NK-92 (cell line): ENCODE results near the gene NECTIN4.

Experiments used
- DNase-seq: peaks from one replicate; lab custom pipeline; 2025; ENCODE audit not compliant: unreplicated experiment; lab: John Stamatoyannopoulos, UW

NECTIN4 gene

DNA sequence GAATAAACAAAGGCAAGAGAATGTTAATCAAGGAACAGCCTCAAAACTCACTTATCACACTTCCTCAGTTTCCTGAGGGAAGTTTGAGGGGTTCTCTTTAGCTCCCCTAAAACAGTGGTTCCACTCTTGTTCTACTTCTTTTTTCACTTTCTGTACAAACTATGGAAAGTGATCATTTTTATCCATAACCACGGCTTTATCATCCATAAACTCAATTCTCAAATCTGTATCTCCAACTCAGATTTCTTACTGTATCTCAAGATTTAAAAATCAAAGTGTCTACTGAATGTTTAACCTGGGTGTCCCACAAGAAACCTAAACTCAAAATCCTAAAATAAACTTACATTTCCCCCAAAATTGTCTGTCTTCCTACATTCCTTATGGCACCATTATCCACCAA is 24.6 kb upstream of the NECTIN4 start:
- no peak for DNase-seq

DNA sequence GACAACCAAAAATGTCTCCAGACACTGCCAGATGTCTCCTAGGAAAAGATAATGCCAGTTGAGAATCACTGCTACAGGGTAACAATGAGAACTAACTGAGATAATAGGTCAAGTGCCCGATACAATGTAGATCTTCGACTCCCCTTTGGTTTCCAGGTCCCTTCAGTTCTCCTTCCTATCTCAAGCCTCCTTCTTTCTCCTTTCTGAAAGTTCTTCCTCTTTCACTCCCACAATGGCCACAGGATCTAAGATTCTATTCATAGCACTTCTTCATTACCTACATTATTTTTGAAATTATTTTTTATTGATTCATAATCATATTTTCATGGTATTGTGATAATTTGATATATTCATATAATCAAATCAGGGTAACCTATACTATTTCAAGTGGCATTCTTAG is 22.2 kb upstream of the NECTIN4 start:
- no peak for DNase-seq

DNA sequence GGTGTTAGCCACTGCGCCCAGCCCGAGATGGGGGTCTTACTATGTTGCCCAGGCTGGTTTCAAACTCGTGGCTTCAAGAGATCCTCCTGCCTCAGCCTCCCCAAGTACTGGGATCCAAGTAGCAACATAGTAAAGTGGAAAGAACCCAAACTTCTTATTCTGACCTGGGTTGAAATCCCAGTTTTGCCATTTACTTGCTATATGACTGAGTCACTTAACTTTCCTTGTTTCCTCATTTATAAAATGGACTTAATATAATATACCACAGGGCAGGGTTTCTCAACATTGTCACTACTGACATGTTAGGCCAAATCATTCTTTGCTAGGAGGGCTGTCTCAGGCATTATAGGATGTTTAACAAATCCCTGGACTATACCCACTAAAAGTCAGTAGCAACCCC is 21.8 kb upstream of the NECTIN4 start:
- no peak for DNase-seq

DNA sequence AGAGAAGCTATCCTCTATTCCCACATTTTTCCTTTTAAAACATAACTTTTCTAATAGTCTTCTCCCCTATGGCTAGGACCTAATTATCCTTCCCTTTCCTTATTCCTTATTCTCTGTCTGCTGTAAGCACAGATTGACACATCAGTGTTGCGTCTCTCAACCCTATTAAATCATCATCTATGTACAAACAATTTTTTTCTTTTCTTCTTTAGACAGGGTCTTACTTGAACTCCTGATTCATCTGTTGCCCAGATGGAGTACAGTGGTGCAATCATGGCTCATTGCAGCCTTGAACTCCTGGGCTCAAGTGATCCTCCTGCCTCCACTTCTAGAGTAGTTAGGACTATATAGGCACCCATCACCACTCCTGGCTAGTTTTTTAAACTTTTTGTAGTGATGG is 17.1 kb upstream of the NECTIN4 start:
- no peak for DNase-seq

DNA sequence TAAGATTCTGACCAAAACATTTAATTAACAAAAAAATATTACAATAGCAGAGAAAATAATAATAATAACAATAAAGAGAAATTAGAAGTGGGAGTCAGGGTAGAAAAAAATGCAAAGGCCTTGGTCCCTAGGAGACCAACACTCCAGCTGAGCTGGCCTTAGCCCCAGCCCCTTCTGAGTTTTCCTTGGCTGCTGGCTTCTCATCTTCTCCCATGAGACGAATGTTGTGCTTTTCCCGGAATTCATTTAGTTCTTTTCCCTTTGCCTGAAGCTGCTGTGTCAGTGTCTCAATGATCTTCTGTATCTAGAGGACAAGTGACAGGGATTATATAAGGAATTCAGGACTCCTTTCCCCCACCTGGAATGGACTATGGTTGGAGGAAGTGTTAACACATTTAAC is 11.2 kb upstream of the NECTIN4 start:
- DNase-seq, result no peak

DNA sequence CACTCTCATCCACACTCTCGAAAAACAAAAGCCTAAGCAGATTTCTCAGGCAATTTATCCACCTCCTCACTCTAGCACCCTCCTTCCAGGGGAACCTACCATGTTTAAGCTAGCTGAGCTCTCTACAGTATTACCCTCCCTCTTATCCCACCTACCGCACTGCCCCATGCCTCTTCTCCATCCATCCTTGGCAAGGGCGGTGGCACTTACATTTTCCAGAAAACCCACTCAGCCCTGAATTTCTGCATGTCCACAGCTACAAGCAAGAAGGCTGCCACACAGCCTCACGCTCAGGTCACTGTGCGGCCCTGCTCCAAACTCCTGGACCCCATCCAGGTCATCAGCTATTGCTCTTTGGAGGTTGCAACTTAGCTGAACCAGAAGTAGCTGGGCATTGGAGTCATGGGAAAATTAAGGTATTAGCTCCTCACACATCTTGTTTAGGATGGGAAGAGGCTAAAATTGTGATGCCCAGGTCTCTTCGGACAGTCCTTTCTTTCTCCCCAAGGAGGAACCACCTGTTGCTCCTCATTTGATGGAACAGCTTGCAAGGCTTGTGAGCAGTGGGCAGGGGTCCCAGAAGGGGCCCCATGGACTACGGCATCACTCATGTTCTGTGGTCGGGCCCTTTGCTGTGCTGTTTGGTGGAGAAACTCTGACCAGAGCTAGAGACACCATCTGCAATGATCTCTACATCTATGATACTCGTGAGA is 9.9 kb upstream of the NECTIN4 start:
- DNase-seq, result no peak

DNA sequence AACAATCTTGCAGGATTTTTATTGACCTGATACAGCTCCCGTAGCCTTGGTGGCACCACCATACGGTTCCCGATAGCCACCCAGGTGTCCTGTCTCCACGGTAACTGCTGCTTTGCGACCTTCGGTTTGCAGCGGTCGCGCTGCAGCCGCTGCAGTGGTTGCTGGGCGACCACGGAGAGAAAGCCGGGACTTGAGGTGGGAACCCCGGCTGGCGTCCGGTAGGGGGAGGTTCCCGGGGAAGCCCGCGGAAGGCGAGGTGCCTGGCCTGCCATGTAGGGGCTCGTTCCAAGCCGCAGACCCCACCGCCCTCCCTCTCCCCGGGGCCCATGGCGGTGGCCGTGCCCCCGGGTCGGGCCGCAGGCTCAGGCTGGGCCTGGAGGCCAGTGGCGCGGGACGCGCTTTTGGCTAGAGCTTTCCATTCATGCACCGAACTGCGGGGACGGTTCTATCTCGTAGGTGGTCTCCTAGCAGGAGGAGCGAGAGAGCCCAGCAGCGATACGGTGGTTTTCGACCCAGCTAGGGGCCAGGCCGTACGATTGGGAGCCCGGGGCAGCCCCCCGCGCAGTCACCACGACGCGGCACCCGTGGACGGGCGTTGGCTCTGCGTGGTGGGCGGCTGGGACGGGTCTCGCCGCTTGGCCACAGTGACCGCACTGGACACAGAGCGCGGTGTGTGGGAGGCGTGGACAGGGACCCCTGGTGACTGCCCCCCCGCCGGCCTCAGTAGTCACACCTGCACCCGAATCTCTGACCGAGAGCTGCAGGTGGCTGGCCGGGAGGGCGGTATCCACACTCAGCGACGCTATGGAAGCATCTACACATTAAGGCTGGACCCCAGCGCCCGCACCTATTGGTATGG is 9.1 kb upstream of the NECTIN4 start, which contains the start of gene KLHDC9:
Gene KLHDC9, plus strand, starts transcription at position 152 of the 859 bp plus-strand sequence. Its CDS starts 175 bp downstream, at position 327.
- DNase-seq, result no peak

DNA sequence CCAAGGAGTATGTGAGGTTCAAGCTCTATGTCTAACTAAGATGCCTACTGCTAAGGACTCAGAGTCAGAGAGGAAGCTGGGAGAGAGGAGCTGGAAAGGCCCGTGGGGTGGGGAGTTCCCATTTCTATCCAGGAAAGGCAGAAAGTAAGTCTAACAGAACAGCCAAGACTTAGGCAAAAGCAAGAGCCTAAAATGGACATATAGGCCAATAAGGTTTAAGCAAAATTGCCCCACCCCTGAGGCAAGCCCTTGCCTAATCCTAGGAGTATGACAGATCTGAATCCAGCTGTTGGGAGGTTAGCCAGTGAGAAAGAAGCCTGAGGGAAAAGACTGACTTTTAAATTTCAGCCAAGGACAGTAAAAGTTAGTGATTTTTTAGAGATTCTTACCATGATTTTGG is 7.2 kb upstream of the NECTIN4 start:
- no peak for DNase-seq

DNA sequence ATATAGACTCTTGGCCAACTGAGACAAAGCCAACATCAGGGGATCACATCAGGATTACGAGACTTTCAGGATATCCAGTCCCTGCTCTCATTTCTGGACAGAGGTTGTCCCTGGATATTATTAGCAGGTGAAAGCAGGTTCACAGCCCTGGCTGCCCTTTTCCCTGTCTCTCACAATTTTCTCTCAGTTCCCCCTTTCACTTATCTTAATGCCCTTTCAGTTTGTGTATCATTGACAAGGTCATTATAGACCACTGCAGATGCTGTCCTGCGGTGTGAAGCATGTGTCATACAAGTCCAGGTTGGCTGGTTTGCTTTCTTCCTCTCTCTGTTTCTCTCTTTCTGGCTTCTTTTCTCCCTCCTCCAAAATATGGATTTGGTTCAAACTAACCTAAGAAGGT is 6.7 kb upstream of the NECTIN4 start:
- no peak for DNase-seq

DNA sequence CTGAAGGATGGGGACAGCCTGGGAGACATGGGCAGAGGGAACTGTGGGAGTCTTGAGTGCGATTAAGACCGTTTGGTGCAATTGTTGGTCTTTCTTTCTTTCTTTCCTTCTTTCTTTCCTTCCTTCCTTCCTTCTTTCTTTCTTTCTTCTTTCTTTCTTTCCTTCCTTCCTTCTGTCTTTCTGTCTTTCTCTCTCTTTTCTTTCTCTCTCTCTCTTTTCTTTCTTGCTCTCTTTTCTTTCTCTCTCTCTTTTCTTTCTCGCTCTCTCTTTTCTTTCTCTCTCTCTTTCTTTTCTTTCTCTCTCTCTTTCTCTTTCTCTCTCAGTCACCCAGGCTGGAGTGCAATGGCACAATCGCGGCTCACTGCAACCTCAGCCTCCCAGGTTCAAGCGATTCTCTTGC is 5.9 kb upstream of the NECTIN4 start:
- no peak for DNase-seq

DNA sequence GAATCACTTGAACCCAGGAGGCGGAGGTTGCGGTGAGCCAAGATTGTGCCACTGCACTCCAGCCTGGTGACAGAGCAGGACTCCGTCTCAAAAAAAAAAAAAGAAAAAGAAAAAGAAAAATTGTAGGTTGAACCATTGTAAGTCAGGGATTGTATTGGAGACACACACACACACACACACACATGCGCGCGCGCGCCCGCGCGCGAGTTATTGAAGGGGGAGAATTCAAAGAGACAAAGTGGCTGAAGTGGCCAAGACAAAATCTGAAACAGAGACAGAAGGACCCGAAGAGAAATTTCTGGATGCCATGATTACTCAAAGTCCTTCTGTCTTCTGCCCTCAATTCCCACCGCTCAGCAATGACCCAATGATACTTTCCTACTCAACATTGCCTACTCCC is 5.1 kb upstream of the NECTIN4 start:
- DNase-seq, result no peak

DNA sequence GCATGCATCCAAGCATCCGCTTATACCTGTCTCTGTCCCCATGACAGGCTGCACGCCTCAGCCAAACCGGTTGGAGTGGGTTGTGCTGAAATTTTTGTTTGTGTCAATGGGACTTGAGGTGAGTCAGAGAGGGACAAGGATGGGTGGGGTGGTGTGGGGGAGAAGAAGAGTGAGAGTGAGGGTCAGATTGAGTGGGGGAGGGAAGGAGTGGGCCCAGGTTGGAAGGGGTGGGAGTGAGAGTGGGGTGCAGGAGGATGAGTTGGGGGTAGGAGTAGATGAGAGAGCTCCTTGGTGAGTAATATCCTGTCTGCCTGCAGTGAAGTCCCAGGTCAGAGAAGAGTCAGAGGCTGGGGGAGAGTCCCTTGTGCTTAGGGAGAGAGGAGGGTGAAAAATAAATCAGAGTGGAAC is 3.3 kb upstream of the NECTIN4 start:
- no peak for DNase-seq

DNA sequence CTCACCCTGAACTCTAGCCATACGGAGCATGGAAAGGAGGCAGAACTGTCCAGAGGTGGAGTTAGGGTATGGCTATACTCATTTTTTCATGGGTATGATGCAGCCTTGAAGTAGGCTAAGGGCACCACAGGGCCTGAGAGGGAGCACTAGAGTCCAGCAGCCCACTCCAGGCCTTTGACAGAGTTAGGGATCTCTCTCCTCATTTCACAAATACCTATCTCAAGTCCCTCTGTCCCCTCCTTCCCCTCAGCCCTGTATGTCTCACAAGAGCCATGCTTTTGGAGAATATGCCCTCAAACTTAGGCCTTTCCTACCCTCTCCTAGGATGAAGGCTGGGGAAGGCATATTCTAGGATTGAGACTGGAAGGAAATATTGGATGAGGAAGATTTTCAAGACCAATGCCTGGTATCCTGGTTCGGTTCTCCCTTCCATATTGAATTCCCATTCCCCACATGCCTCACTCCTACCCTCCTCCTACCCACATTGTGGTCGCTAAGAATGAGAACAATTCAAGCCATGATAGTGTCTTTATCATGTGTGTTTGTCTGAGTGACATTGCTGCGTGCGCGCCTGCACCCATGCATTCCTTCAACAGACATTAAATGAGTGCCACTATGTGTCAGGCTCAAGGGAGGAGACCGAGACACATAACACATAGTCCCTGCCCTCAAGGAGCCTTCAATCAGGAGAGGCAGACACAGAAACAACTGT is 2.6 kb upstream of the NECTIN4 start:
- DNase-seq, result no peak

DNA sequence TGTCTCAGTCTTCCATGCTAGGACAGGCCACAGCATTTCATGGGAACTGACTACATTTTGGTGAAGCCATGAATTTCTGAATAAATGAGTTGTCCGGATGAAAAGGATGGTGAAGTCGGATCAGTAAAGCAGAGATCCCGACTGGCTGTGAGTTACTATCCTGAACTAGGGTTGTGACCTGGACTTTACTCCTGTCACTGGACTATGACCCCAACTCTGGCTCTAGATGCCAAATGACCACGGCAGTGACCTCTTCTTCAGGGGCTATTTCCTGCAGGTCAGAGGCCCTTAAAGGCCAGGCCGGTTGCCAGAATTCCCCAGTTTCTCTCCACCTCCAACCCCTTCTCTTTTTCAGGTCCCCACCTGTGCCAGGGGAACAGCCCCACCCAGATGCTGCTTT is 1.7 kb upstream of the NECTIN4 start:
- no peak for DNase-seq

DNA sequence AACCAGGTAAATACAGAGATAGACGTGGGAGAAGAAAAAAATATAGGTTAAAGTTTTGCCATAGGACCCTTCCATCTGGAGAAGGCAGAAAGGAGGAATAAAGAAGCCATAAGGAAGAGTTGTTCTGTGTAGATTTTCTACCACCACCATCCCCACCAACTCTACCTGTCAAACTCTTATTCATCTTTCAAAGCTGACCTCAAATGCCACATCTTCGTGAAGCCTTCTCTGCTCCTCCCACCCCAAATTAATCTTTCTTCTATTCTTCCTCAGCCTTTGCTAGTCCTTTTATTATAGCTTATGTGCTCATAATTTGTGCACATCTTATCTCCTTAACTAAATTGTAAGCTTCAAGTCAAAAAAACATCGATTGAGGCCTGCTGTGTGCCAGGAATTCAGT is 1.3 kb upstream of the NECTIN4 start:
- DNase-seq, result no peak

DNA sequence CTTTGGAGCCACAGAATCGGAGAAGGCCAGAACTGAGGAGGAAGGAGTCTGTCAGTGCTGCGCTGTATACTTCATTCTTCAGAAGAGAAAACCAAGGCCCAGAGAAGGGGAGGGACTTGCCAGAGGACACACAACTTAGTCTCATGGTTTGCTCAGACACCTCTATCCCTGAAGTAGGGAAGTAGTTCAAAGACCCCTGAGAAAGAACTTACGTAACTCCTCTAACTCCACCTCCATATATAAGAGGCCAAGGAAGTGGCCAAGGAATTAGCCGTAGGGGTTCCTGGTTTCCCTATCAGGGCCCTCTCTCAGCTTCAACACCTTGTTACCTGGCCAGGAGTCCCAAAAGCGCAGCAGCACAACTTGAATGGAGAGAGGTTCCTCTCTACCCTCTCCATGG is 580 bp upstream of the NECTIN4 start:
- no peak for DNase-seq

DNA sequence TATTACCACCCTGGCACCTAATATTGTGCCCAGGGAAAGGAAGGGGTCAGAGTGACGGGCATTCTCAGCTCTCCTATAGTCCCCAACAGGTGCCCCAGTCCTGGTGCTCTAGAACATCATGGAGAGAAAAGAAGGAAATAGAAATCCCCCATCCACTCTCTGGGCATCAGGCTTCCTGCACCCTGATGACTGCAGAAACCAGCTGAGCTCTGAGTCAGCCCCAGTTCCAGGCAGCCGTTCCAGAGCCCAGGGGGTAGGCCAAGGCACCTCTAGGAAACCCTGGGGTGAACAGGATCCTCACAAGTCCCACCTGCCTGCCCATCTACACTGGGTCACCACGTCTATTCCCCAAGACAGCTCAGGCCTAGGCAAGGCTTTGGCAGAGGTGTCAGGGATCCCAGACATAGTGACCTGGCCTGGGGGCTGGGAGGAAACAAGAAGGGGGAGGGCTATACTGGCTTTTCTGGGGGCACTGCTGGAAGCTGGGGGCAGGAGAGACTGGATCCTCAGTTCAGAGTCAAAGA is 709 bp downstream of the NECTIN4 start:
- DNase-seq, result no peak

DNA sequence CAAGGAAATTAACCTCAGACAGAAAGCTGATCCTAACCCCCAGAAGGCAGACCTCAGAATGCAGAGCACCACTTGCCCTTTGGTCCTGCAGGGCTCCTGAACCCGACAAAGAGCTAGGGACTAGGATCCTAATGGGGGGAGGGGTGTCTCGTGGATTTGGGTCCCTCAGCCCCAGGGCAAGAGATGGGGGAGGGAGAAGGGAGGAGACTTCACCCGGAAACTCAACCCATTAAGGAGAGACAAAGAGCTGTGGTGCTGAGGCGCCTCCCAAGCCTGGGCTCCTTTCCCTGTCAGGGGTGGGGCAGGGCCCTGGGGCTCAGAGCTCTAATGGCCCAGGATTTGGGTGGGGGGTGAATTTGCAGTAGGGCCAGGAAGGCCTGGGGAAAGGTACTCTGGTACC is 2.9 kb downstream of the NECTIN4 start:
- no peak for DNase-seq

DNA sequence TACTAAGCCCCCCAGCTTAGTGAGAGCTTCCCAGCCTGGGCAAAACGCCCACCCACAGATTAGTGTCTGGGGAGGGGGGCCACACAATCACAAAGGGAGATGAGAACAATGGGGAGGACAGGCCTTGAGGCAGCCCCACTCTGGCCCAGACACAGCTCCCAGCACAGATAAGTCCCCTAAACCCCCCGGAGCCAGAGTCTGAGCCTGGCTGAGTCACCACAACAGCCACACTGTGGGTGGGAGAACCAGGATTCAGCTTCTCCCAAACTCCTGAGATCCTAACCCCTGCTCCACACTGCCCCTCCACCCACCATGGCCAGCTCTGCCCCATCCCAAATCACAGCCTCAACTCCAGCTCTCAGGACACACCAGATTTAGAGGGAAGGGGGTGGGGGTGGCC is 4.2 kb downstream of the NECTIN4 start:
- no peak for DNase-seq

DNA sequence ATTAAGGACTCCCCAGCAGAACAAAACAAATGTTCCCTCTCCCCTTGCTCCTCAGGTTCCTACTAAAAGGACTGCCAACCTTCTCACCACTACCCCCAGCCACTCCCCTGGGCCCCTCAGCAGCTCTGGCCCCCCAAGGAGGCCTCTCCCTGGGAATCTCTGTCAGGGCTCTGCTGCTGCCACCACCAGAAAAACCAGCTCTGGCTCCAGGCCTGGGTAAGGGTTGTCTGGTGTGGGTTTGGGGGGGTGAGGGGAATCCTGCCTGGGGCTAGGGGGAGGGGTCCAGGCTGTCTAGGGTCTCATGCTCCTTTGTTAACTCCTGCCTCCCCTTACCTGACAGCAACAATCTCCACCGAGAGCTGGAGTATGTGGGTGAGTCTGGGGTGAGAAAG is 4.8 kb downstream of the NECTIN4 start:
- no peak for DNase-seq

DNA sequence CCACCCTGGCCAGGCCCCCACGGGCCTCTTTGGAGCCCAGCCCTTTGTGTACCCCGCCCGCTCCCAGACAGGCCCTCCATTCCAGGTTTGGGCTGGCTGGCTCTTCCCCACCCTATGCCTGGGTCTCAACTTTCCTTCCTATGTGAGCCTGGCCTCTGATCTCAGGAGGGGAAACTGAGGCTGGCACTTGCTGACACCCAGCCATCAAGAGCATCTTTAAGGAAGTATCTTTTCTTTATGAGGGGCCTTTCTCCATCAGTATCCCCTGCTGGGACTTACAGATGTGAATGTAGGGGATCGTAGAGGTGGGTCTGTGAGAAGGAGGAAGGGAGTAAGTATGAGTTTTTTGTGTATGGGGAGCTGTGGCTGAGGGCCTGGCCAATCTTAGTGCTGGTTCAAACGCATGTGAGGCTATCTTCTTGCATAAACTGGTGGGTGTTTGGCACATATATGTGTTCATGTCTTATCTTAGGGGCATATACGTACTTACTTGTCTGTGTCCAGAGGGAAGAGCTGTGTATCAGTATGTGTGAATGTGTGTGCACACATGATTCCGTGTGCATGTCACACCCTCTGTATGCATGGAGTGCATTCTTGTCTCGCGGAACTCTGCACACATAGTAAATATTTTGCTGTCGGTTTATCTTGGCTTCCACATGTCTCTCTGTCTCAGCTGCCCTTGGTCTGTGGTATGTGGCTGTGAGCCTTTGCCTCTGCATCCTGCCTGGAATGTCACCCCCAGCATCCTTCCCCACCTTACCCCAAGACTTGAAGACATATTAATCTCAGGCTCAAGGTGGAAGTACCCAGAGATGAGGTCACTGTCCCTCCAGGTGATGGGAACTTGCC is 5.4 kb downstream of the NECTIN4 start:
- no peak for DNase-seq
